ENCODE data around the gene PCBP3. TPM values are rescaled to one million over a fixed set of nuclear protein-coding genes. Genes with fewer than 3 reads are reported as not detected.

PCBP3 gene
- total and polyA plus RNA-seq, 4 donors = 0.36 to 1.6 (median 0.42) TPM

- no peaks in the 10 kb centered on the region for H3K9me3 ChIP-seq (ENCODE audit: control insufficient read depth in 4 of 4, low read length in 3 of 4)
- H3K9ac ChIP-seq (ENCODE audit: low read depth in 1 of 2, low read length in 2 of 2) = no peak overlapping the region
- 73% methylated on average over 8 of the region's 8 CpGs for WGBS
- TF ChIP-seq HNF4A (conservative IDR thresholded peaks at IDR 0.05) = no peak
- TF ChIP-seq RAD21 (IDR thresholded peaks at IDR 0.05) = no peak
- TF ChIP-seq, protein P1, sequence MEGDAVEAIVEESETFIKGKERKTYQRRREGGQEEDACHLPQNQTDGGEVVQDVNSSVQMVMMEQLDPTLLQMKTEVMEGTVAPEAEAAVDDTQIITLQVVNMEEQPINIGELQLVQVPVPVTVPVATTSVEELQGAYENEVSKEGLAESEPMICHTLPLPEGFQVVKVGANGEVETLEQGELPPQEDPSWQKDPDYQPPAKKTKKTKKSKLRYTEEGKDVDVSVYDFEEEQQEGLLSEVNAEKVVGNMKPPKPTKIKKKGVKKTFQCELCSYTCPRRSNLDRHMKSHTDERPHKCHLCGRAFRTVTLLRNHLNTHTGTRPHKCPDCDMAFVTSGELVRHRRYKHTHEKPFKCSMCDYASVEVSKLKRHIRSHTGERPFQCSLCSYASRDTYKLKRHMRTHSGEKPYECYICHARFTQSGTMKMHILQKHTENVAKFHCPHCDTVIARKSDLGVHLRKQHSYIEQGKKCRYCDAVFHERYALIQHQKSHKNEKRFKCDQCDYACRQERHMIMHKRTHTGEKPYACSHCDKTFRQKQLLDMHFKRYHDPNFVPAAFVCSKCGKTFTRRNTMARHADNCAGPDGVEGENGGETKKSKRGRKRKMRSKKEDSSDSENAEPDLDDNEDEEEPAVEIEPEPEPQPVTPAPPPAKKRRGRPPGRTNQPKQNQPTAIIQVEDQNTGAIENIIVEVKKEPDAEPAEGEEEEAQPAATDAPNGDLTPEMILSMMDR (IDR thresholded peaks at IDR 0.05; ENCODE audit: low read depth, low read length, missing input control) = no peak
- no peak for TF ChIP-seq SP1 (IDR thresholded peaks at IDR 0.05)
- no peak for TF ChIP-seq FOXA1 (IDR thresholded peaks at IDR 0.05)
- TF ChIP-seq, protein P2, sequence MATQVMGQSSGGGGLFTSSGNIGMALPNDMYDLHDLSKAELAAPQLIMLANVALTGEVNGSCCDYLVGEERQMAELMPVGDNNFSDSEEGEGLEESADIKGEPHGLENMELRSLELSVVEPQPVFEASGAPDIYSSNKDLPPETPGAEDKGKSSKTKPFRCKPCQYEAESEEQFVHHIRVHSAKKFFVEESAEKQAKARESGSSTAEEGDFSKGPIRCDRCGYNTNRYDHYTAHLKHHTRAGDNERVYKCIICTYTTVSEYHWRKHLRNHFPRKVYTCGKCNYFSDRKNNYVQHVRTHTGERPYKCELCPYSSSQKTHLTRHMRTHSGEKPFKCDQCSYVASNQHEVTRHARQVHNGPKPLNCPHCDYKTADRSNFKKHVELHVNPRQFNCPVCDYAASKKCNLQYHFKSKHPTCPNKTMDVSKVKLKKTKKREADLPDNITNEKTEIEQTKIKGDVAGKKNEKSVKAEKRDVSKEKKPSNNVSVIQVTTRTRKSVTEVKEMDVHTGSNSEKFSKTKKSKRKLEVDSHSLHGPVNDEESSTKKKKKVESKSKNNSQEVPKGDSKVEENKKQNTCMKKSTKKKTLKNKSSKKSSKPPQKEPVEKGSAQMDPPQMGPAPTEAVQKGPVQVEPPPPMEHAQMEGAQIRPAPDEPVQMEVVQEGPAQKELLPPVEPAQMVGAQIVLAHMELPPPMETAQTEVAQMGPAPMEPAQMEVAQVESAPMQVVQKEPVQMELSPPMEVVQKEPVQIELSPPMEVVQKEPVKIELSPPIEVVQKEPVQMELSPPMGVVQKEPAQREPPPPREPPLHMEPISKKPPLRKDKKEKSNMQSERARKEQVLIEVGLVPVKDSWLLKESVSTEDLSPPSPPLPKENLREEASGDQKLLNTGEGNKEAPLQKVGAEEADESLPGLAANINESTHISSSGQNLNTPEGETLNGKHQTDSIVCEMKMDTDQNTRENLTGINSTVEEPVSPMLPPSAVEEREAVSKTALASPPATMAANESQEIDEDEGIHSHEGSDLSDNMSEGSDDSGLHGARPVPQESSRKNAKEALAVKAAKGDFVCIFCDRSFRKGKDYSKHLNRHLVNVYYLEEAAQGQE (IDR thresholded peaks at IDR 0.05) = no peak
- TF ChIP-seq NR2F2 (IDR thresholded peaks at IDR 0.05) = no peak
- TF ChIP-seq, protein P3, sequence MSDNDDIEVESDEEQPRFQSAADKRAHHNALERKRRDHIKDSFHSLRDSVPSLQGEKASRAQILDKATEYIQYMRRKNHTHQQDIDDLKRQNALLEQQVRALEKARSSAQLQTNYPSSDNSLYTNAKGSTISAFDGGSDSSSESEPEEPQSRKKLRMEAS (IDR thresholded peaks at IDR 0.05) = no peak
- H3K27ac ChIP-seq (ENCODE audit: low read depth in 1 of 2, low read length in 2 of 2) = no peak overlapping the region
- H3K4me3 ChIP-seq (ENCODE audit: low read depth in 1 of 3, low read length in 3 of 3) = no peak overlapping the region
- DNase-seq (ENCODE audit: low spot score) = no peak
- H3K4me1 ChIP-seq (ENCODE audit: control insufficient read depth in 4 of 4, insufficient read depth in 4 of 4, low read length in 3 of 4) = no peaks in the 10 kb centered on the region
- H3K27me3 ChIP-seq (ENCODE audit: control insufficient read depth in 4 of 4, insufficient read depth in 4 of 4, low read length in 3 of 4) = no peaks in the 10 kb centered on the region
- no peaks in the 10 kb centered on the region for H3K36me3 ChIP-seq (ENCODE audit: control insufficient read depth in 4 of 4, insufficient read depth in 3 of 4, low read depth in 1 of 4, low read length in 3 of 4)
Measured at GRCh38 chr21:45898028-45898350, 254.5 kb downstream of the PCBP3 start.

- H3K4me1 ChIP-seq (ENCODE audit: control insufficient read depth in 4 of 4, insufficient read depth in 4 of 4, low read length in 3 of 4) = no peaks in the 10 kb centered on the region
- no peak overlapping the region for H3K4me3 ChIP-seq (ENCODE audit: low read depth in 1 of 3, low read length in 3 of 3)
- DNase-seq (ENCODE audit: low spot score) = no peak
- no peak overlapping the region for H3K9ac ChIP-seq (ENCODE audit: low read depth in 1 of 2, low read length in 2 of 2)
- TF ChIP-seq, protein P1 (IDR thresholded peaks at IDR 0.05; ENCODE audit: low read depth, low read length, missing input control) = no peak
- TF ChIP-seq, protein P4, sequence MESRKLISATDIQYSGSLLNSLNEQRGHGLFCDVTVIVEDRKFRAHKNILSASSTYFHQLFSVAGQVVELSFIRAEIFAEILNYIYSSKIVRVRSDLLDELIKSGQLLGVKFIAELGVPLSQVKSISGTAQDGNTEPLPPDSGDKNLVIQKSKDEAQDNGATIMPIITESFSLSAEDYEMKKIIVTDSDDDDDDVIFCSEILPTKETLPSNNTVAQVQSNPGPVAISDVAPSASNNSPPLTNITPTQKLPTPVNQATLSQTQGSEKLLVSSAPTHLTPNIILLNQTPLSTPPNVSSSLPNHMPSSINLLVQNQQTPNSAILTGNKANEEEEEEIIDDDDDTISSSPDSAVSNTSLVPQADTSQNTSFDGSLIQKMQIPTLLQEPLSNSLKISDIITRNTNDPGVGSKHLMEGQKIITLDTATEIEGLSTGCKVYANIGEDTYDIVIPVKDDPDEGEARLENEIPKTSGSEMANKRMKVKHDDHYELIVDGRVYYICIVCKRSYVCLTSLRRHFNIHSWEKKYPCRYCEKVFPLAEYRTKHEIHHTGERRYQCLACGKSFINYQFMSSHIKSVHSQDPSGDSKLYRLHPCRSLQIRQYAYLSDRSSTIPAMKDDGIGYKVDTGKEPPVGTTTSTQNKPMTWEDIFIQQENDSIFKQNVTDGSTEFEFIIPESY (IDR thresholded peaks at IDR 0.05) = no peak
- TF ChIP-seq YY1 (IDR thresholded peaks at IDR 0.05) (no peak), TAF1 (conservative IDR thresholded peaks at IDR 0.05) (no peak), HNF4A (conservative IDR thresholded peaks at IDR 0.05) (no peak), RAD21 (IDR thresholded peaks at IDR 0.05) (no peak), ATF3 (IDR thresholded peaks at IDR 0.05) (no peak), FOXA2 (IDR thresholded peaks at IDR 0.05) (no peak)
- TF ChIP-seq, protein P3 (IDR thresholded peaks at IDR 0.05) = no peak
- H3K36me3 ChIP-seq (ENCODE audit: control insufficient read depth in 4 of 4, insufficient read depth in 3 of 4, low read depth in 1 of 4, low read length in 3 of 4) = no peaks in the 10 kb centered on the region
- WGBS = 80% methylated on average over 24 of the region's 24 CpGs
- H3K9me3 ChIP-seq (ENCODE audit: control insufficient read depth in 4 of 4, low read length in 3 of 4) = no peaks in the 10 kb centered on the region
- no peak overlapping the region for H3K27ac ChIP-seq (ENCODE audit: low read depth in 1 of 2, low read length in 2 of 2)
- no peaks in the 10 kb centered on the region for H3K27me3 ChIP-seq (ENCODE audit: control insufficient read depth in 4 of 4, insufficient read depth in 4 of 4, low read length in 3 of 4)
Measured at GRCh38 chr21:45898781-45899180, 255.3 kb downstream of the PCBP3 start.
